ENCODE results near the gene COL6A2.
"Not testable (repeated sequence)": the region's sequence is repeated elsewhere in the genome, so short reads cannot be mapped to it uniquely, and the experiment has no call there.

The COL6A2 gene

DNA sequence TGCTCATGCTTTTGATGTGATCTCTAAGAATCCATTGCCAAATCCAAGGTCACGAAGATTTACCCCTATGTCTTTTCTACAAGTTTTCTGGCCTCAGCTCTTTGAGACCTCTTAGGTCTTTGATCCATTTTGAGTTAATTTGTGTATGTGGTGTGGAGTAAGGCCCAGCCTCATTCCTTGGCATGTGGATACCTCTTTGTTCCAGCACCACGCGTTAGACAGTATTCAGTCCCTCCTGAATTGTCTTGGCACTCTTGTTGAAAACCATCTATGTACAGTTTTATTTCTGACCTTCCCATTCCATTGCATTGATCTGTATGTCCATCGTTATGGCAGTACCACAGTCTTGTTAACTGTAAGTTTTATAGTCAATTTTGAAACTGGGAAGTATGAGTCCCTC, 65.5 kb downstream of the COL6A2 start:
- in situ Hi-C loops (cut with MboI; ENCODE audit: low sequenced_read_pairs, unreplicated experiment), result no loop called here
- TF ChIP-seq, protein P1, sequence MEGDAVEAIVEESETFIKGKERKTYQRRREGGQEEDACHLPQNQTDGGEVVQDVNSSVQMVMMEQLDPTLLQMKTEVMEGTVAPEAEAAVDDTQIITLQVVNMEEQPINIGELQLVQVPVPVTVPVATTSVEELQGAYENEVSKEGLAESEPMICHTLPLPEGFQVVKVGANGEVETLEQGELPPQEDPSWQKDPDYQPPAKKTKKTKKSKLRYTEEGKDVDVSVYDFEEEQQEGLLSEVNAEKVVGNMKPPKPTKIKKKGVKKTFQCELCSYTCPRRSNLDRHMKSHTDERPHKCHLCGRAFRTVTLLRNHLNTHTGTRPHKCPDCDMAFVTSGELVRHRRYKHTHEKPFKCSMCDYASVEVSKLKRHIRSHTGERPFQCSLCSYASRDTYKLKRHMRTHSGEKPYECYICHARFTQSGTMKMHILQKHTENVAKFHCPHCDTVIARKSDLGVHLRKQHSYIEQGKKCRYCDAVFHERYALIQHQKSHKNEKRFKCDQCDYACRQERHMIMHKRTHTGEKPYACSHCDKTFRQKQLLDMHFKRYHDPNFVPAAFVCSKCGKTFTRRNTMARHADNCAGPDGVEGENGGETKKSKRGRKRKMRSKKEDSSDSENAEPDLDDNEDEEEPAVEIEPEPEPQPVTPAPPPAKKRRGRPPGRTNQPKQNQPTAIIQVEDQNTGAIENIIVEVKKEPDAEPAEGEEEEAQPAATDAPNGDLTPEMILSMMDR (IDR thresholded peaks at IDR 0.05; ENCODE audit: borderline replicate concordance, control extremely low read depth, extremely low read depth, insufficient read depth, missing control alignments), result no peak
- DNase-seq (ENCODE audit: low spot score), result no peak

- TF ChIP-seq, protein P1 (IDR thresholded peaks at IDR 0.05; ENCODE audit: borderline replicate concordance, control extremely low read depth, extremely low read depth, insufficient read depth, missing control alignments), result no peak
These were observed 67.2 kb downstream of the COL6A2 start for GRCh38 chr21:46165098-46165497.

DNA sequence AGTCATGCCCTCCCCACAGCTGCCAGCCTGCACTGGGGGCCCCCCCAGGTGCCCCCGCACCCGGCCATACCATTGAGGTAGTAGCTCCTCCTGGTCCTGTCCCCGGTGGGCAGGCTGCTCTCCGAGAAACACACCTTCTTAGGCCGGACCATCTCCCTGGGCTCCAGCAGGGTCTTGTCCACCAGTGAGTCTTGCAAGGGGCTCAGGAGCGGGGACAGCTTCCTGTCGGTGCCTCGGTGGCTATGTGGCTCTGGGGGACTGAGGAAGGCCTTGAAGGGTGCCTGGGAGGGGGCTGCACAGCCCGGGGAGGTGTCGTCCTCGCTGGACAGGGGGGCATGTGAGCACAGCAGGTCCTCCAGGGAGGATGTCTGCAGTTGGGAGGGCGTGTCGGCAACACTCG, 70.3 kb downstream of the COL6A2 start:
- TF ChIP-seq, protein P1 (IDR thresholded peaks at IDR 0.05; ENCODE audit: borderline replicate concordance, control extremely low read depth, extremely low read depth, insufficient read depth, missing control alignments), result no peak
- in situ Hi-C loops (cut with MboI; ENCODE audit: low sequenced_read_pairs, unreplicated experiment), result no loop called here
- no peak for DNase-seq (ENCODE audit: low spot score)

More at GRCh38 chr21:46165098-46165497, 67.2 kb downstream of the COL6A2 start:
- in situ Hi-C loops (cut with MboI; ENCODE audit: low sequenced_read_pairs, unreplicated experiment), result no loop called here
- no peak for DNase-seq (ENCODE audit: low spot score)

DNA sequence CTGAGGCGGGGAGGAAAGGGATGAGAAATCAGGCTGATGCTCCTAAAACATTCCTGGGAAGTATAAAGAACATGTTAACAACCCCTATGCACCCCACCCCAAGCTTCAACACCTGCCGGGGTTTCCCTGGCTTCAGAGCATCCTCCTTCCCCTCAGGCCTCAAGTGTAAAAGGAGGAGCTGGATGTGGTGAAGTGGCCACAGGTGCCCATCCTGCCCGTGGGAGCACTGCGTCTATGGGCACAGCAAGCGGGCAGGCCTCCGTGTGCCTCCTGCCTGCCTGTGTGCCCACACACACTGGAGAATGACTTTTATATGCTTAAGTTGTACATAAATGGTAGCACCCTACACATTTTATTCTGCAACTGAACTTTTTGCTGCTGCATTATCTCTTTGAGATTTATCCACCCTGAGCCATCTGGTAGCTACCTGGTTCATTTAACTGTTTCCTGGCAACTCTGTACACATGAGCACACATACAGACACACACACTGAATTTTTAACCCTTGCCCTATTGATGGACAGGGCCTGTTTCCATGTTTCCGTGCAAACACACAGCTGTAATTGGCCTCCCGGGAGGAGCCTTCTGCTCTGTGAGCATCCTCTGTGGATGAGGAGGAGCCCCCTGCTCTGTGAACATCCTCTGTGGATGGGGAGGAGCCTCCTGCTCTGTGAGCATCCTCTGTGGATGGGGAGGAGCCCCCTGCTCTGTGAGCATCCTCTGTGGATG, 70.9 kb downstream of the COL6A2 start:
- TF ChIP-seq, protein P1 (IDR thresholded peaks at IDR 0.05; ENCODE audit: borderline replicate concordance, control extremely low read depth, extremely low read depth, insufficient read depth, missing control alignments), result no peak
- no peak for DNase-seq (ENCODE audit: low spot score)
- in situ Hi-C loops (cut with MboI; ENCODE audit: low sequenced_read_pairs, unreplicated experiment), result no loop called here

- in situ Hi-C loops (cut with MboI; ENCODE audit: low sequenced_read_pairs, unreplicated experiment); DNase-seq (ENCODE audit: low spot score): not testable (repeated sequence)
These were observed 72.7 kb downstream of the COL6A2 start for GRCh38 chr21:46170436-46171193.

DNA sequence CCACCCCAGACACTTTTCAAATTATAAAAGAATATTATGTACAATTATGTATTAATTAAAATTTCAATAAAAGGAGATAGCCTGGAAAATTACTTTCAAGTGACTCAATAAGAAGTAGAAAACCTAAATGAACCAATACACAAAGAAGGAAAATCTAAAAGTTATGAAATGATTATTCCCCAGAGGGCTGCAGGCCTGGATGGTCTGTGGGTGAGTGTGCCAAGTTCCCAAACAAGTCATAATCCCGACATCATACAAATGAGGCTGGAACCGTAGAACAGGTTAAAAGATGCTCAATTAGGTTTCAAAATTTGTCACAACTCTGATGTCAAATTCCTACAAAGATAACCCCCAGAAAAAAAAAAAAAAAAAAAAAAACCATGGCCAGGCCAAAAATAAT, 73.7 kb downstream of the COL6A2 start:
- in situ Hi-C loops (cut with MboI; ENCODE audit: low sequenced_read_pairs, unreplicated experiment), result no loop called here
- TF ChIP-seq, protein P1 (IDR thresholded peaks at IDR 0.05; ENCODE audit: borderline replicate concordance, control extremely low read depth, extremely low read depth, insufficient read depth, missing control alignments), result no peak
- DNase-seq (ENCODE audit: low spot score), result no peak
